HL-60 (cell line): ENCODE results near the gene NLRP4.

Experiments
- CTCF ChIP-seq: IDR thresholded peaks from one replicate; pipeline ENCODE4 v1.5.1; 2011; ENCODE audit warnings: low read length, control low read depth, inconsistent platforms; ENCODE audit not compliant: insufficient read depth
- POLR2AphosphoS5 ChIP-seq: IDR thresholded peaks from 2 replicates; pipeline ENCODE4 v1.6.1; 2012; ENCODE audit warnings: low read depth
- REST ChIP-seq: IDR thresholded peaks from 2 replicates; pipeline ENCODE4 v1.6.1; 2012; ENCODE audit warnings: low read depth; ENCODE audit not compliant: insufficient replicate concordance

GRCh38 chr19:55809381-55810058 lies 26.8 kb upstream of the NLRP4 start:
- TF ChIP-seq POLR2AphosphoS5 (no peak), CTCF (peak; percentile 25), REST (no peak)
